Fibroblast of villous mesenchyme (primary cell): Measurements from ENCODE around the gene MEAK7. TPM values are rescaled to one million over a fixed set of nuclear protein-coding genes. Genes with fewer than 3 reads are reported as not detected.
A peak's percentile ranks its signal among the peaks of the same experiment; 100 is the strongest.

Experiments
- DNase-seq: peaks from one replicate; pipeline ENCODE4 v3.0.0-alpha.2; 2010; ENCODE audit warnings: low read depth
- H3K4me3 ChIP-seq: 2 replicates; pipeline ENCODE4 v1.5.1; 2011; ENCODE audit warnings: low read depth, mild to moderate bottlenecking, low read length
- CTCF ChIP-seq: IDR thresholded peaks from 2 replicates; pipeline ENCODE4 v1.5.1; 2012; ENCODE audit warnings: low read depth, mild to moderate bottlenecking, low read length; ENCODE audit not compliant: insufficient read depth
- total RNA-seq: library from RNA; depleted of rRNA; stranded (reverse); fragments of >200 nt; gene quantifications from 2 replicates; pipeline ENCODE4 v1.2.3, GENCODE V29; 2012

MEAK7 gene
- total RNA-seq, 1 donor, result 27.2 TPM

DNA sequence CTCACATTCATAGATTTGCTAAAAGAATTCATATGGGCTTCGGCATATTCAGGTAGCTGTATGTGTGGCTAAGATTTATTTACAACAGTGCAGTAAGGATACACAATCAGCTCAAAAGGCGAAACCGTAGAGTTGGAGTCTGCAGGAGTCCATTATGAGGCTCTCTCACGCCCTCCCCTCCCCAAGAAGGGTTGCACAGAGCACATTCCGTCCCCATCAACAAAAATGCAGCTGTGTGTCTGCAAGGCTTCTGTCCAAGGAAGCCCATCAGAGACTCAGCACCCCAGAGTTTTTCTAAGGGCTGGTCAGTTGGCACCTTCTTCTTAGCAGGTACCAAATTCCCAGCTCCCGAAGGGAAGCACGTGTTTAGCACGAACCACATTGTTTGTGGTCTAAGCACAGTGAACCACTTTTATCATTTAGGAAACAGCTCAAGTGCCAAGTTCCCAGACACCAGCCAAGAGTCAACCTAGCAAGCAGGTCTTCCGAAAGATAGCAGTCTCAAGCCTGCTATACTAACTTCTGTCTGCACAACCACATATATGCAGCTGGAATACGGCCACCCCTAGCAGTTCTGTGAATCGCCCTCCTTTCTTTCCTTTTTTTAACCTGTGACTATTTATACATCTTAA lies 28.5 kb upstream of the MEAK7 start:
- no peak for TF ChIP-seq CTCF
- DNase-seq, result peak; percentile 25
- H3K4me3 ChIP-seq, result no peak overlapping the region

GRCh38 chr16:84532291-84532724 lies 27.8 kb upstream of the MEAK7 start:
- TF ChIP-seq CTCF, result no peak
- no peak overlapping the region for H3K4me3 ChIP-seq
- DNase-seq, result peak; percentile 93

GRCh38 chr16:84531671-84532111 lies 27.2 kb upstream of the MEAK7 start:
- no peak for DNase-seq
- no peak overlapping the region for H3K4me3 ChIP-seq
- no peak for TF ChIP-seq CTCF

DNA sequence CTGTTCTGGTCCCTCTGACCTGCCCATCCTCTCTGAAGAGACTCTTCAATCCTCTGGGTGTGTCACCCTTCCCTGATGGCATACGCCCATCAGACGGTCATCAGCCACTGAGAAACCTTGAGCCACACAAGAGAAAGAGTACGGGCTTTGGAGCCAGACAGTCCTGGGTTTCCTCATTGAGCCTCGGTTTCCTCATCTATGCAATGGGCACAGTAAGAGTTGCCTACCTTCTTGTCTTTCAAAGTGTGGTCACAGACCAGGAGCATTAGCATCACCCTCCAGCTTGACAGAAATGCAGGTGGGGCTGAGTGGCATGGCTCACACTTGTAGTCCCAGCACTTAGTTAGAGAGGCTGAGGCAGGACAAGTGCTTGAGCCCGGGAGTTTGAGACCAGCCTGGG lies 26.1 kb upstream of the MEAK7 start:
- no peak overlapping the region for H3K4me3 ChIP-seq
- no peak for DNase-seq
- no peak for TF ChIP-seq CTCF

DNA sequence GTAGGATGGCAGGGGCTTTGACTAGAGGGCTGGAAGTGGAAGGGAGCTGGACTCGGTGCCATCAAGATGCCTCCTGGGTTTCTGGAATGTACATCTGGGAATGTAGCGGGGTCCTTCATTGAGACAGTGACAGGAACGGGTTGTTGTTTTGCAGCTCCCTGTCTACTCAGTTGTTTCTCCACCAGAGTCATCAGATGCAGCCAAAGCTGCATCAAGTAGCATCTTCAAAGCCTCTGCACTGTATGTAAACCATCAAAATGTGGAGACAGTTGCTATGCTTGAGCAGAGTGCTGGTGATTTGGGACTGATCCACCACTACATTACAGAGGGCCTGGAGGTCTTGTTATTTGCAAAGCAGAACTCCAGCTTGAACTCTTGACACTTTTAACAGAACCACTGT lies 25.1 kb upstream of the MEAK7 start:
- TF ChIP-seq CTCF, result no peak
- H3K4me3 ChIP-seq, result no peak overlapping the region
- DNase-seq, result no peak

DNA sequence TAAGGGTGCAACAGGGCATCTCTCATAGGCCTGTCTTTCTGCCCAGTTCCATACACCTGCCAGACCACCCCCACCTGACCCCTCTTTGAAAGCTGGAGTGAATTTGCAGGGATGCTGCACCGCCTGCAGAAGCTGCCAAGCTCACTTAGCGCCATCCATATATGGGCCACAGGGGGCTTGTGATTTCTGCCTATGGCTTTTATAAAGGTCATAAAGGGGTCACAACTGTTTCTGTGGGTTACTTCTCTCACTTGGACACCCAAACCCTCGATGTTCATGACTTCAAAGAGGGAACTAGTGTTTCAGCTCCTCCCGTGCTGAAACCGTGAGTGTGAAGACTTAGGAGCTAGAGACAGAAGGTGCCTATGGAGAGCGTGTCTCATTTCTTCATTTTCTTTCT lies 23.9 kb upstream of the MEAK7 start:
- no peak overlapping the region for H3K4me3 ChIP-seq
- no peak for TF ChIP-seq CTCF
- DNase-seq, result no peak
